Measurements from ENCODE around the gene CD248.

CD248 gene

DNA sequence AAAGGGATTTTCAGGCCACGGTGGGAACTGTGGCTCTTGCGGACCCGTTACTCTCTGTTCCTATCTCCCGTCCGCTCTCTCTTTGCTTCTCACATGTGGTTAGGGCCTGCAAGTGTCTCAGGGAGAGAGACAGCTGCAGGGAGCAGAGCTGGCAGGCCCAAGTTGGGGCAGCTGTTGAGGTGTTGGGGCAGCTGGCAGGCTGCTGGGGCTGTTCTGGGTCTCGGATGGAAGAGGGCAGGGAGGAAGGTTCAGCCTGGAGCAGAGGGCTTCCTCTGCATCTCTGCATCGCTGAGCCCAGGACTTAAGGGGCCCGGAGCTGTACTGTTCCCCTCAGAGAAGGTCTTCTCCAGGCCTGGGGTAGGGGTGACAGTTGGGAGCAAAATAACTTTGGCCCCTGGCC, 41.4 kb downstream of the CD248 start:
- H3K9me3 ChIP-seq (ENCODE audit: control extremely low read depth in 1 of 5, control insufficient read depth in 4 of 5, insufficient read depth in 2 of 5, low read depth in 1 of 5, low read length in 4 of 5): no peaks in the 10 kb centered on the region
- H3K27me3 ChIP-seq (replicated peaks in 2 of 5; ENCODE audit: control insufficient read depth in 4 of 5, insufficient read depth in 5 of 5, low read length in 4 of 5): peaks cover 0 to 18% (median 14%) of the 10 kb centered on the region in 5 experiments
- 100% methylated on average over 2 of the region's 8 CpGs for WGBS (ENCODE audit: insufficient coverage)
- no peak for DNase-seq
- H3K4me1 ChIP-seq (ENCODE audit: control extremely low read depth in 1 of 4, control insufficient read depth in 4 of 4, insufficient read depth in 4 of 4, low read length in 3 of 4): peaks cover 0 to 27% (median 21%) of the 10 kb centered on the region in 4 experiments
- ChIA-PET POLR2A (no interaction called here), CTCF (no interaction called here)
- H3K4me3 ChIP-seq (ENCODE audit: control insufficient read depth in 1 of 7, extremely low read depth in 1 of 7, insufficient read depth in 4 of 7, low read depth in 2 of 7, low read length in 6 of 7): no peak overlapping the region
- H3K36me3 ChIP-seq (ENCODE audit: control insufficient read depth in 4 of 4, insufficient read depth in 4 of 4, low read length in 3 of 4): peaks cover 19 to 52% (median 46%) of the 10 kb centered on the region in 4 experiments
- H3K27ac ChIP-seq (ENCODE audit: insufficient read depth in 1 of 2, low read depth in 1 of 2, low read length in 2 of 2, poor library complexity in 1 of 2, severe bottlenecking in 2 of 2): no peak overlapping the region

- peaks cover 4 to 35% (median 28%) of the 10 kb centered on the region in 4 experiments for H3K4me1 ChIP-seq (ENCODE audit: control extremely low read depth in 1 of 4, control insufficient read depth in 4 of 4, insufficient read depth in 4 of 4, low read length in 3 of 4)
- ChIA-PET CTCF (interaction anchor here (2.0 kb wide), 1 partner anchor 14 kb away, joined by 6 read pairs; no protein-coding TSS in a partner anchor), POLR2A (no interaction called here)
- no peak for DNase-seq
- H3K36me3 ChIP-seq (ENCODE audit: control insufficient read depth in 4 of 4, insufficient read depth in 4 of 4, low read length in 3 of 4): peaks cover 19 to 54% (median 46%) of the 10 kb centered on the region in 4 experiments
- no peak overlapping the region for H3K4me3 ChIP-seq (ENCODE audit: control insufficient read depth in 1 of 7, extremely low read depth in 1 of 7, insufficient read depth in 4 of 7, low read depth in 2 of 7, low read length in 6 of 7)
- WGBS (ENCODE audit: insufficient coverage): 100% methylated on average over 1 of the region's 1 CpG
- peaks cover 0 to 7% (median 5%) of the 10 kb centered on the region in 5 experiments for H3K27me3 ChIP-seq (replicated peaks in 2 of 5; ENCODE audit: control insufficient read depth in 4 of 5, insufficient read depth in 5 of 5, low read length in 4 of 5)
- H3K27ac ChIP-seq (ENCODE audit: insufficient read depth in 1 of 2, low read depth in 1 of 2, low read length in 2 of 2, poor library complexity in 1 of 2, severe bottlenecking in 2 of 2): no peak overlapping the region
- H3K9me3 ChIP-seq (ENCODE audit: control extremely low read depth in 1 of 5, control insufficient read depth in 4 of 5, insufficient read depth in 2 of 5, low read depth in 1 of 5, low read length in 4 of 5): no peaks in the 10 kb centered on the region
Observed at GRCh38 chr11:66274219-66274618, 42.6 kb downstream of the CD248 start.

GRCh38 chr11:66272596-66272995, 44.2 kb downstream of the CD248 start:
- WGBS (ENCODE audit: insufficient coverage): 83% methylated on average over 2 of the region's 2 CpGs

DNA sequence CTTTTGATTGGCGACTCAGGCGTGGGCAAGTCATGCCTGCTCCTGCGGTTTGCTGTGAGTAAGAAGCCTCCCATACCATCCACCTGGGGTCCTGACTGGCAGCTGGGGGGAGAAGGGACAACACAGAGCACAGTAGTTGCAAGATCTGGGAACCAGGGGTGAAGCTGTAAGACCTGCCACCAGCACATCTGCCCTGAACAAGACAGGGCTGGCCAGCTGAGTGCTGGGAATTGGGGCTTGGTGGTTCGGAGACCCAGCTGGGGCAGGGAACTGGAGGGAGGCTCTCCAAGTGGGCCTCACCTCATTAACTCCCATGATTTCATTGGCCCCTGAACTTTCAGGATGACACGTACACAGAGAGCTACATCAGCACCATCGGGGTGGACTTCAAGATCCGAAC, 45.0 kb downstream of the CD248 start:
- Histone ChIP-seq H3K27ac (ENCODE audit: insufficient read depth in 1 of 2, low read depth in 1 of 2, low read length in 2 of 2, poor library complexity in 1 of 2, severe bottlenecking in 2 of 2) (no peak overlapping the region), H3K27me3 (replicated peaks in 2 of 5; ENCODE audit: control insufficient read depth in 4 of 5, insufficient read depth in 5 of 5, low read length in 4 of 5) (peaks cover 0 to 2% (median 0%) of the 10 kb centered on the region in 5 experiments), H3K36me3 (ENCODE audit: control insufficient read depth in 4 of 4, insufficient read depth in 4 of 4, low read length in 3 of 4) (peaks cover 19 to 54% (median 46%) of the 10 kb centered on the region in 4 experiments), H3K9me3 (ENCODE audit: control extremely low read depth in 1 of 5, control insufficient read depth in 4 of 5, insufficient read depth in 2 of 5, low read depth in 1 of 5, low read length in 4 of 5) (no peaks in the 10 kb centered on the region), H3K4me1 (ENCODE audit: control extremely low read depth in 1 of 4, control insufficient read depth in 4 of 4, insufficient read depth in 4 of 4, low read length in 3 of 4) (peaks cover 5 to 35% (median 30%) of the 10 kb centered on the region in 4 experiments), H3K4me3 (ENCODE audit: control insufficient read depth in 1 of 7, extremely low read depth in 1 of 7, insufficient read depth in 4 of 7, low read depth in 2 of 7, low read length in 6 of 7) (no peak overlapping the region)
- ChIA-PET CTCF (interaction anchor here (1.2 to 3.4 kb wide), 3 partner anchors 9 to 16 kb away, joined by 4 to 17 read pairs (median 10); partner anchors contain the start of gene YIF1A), POLR2A (interaction anchor here (0.6 kb wide), 1 partner anchor 114 kb away, joined by 5 read pairs; no protein-coding TSS in a partner anchor)
- 96% methylated on average over 4 of the region's 7 CpGs for WGBS (ENCODE audit: insufficient coverage)
- DNase-seq: no peak

More at GRCh38 chr11:66272596-66272995, 44.2 kb downstream of the CD248 start:
- H3K4me3 ChIP-seq (ENCODE audit: control insufficient read depth in 1 of 7, extremely low read depth in 1 of 7, insufficient read depth in 4 of 7, low read depth in 2 of 7, low read length in 6 of 7): no peak overlapping the region
- H3K9me3 ChIP-seq (ENCODE audit: control extremely low read depth in 1 of 5, control insufficient read depth in 4 of 5, insufficient read depth in 2 of 5, low read depth in 1 of 5, low read length in 4 of 5): no peaks in the 10 kb centered on the region
- H3K4me1 ChIP-seq (ENCODE audit: control extremely low read depth in 1 of 4, control insufficient read depth in 4 of 4, insufficient read depth in 4 of 4, low read length in 3 of 4): peaks cover 5 to 37% (median 33%) of the 10 kb centered on the region in 4 experiments
- ChIA-PET CTCF (interaction anchor here (1.0 to 3.4 kb wide), 4 partner anchors 8 to 15 kb away, joined by 3 to 17 read pairs (median 5); partner anchors contain the start of gene YIF1A), POLR2A (no interaction called here)
- peaks cover 0 to 2% (median 0%) of the 10 kb centered on the region in 5 experiments for H3K27me3 ChIP-seq (replicated peaks in 2 of 5; ENCODE audit: control insufficient read depth in 4 of 5, insufficient read depth in 5 of 5, low read length in 4 of 5)
- no peak overlapping the region for H3K27ac ChIP-seq (ENCODE audit: insufficient read depth in 1 of 2, low read depth in 1 of 2, low read length in 2 of 2, poor library complexity in 1 of 2, severe bottlenecking in 2 of 2)
- no peak for DNase-seq
- H3K36me3 ChIP-seq (ENCODE audit: control insufficient read depth in 4 of 4, insufficient read depth in 4 of 4, low read length in 3 of 4): peaks cover 19 to 54% (median 46%) of the 10 kb centered on the region in 4 experiments

GRCh38 chr11:66268952-66269905, 47.6 kb downstream of the CD248 start:
- POLR2A ChIA-PET: interaction anchor here (0.8 to 1.4 kb wide), 2 partner anchors 10 to 13 kb away, joined by 3 to 6 read pairs; no protein-coding TSS in a partner anchor
- Histone ChIP-seq H3K4me1 (ENCODE audit: control extremely low read depth in 1 of 4, control insufficient read depth in 4 of 4, insufficient read depth in 4 of 4, low read length in 3 of 4) (peaks cover 5 to 29% (median 26%) of the 10 kb centered on the region in 4 experiments), H3K9me3 (ENCODE audit: control extremely low read depth in 1 of 5, control insufficient read depth in 4 of 5, insufficient read depth in 2 of 5, low read depth in 1 of 5, low read length in 4 of 5) (no peaks in the 10 kb centered on the region), H3K27ac (ENCODE audit: insufficient read depth in 1 of 2, low read depth in 1 of 2, low read length in 2 of 2, poor library complexity in 1 of 2, severe bottlenecking in 2 of 2) (peak overlapping the region; percentile 64 to 88), H3K36me3 (ENCODE audit: control insufficient read depth in 4 of 4, insufficient read depth in 4 of 4, low read length in 3 of 4) (peaks cover 14 to 35% (median 29%) of the 10 kb centered on the region in 4 experiments), H3K4me3 (ENCODE audit: control insufficient read depth in 1 of 7, extremely low read depth in 1 of 7, insufficient read depth in 4 of 7, low read depth in 2 of 7, low read length in 6 of 7) (peak overlapping the region; percentile 74 to 96 (median 89)), H3K27me3 (replicated peaks in 2 of 5; ENCODE audit: control insufficient read depth in 4 of 5, insufficient read depth in 5 of 5, low read length in 4 of 5) (no peaks in the 10 kb centered on the region)
- peak in 2 of 3 donors; percentile 53 to 55 for DNase-seq
- WGBS (ENCODE audit: insufficient coverage): 1% methylated on average over 21 of the region's 32 CpGs
- CTCF ChIA-PET: interaction anchor here (1.3 to 5.6 kb wide), 3 partner anchors 8 to 18 kb away, joined by 3 to 36 read pairs (median 17); partner anchors contain the start of gene YIF1A

- Histone ChIP-seq H3K27me3 (replicated peaks in 2 of 5; ENCODE audit: control insufficient read depth in 4 of 5, insufficient read depth in 5 of 5, low read length in 4 of 5) (no peaks in the 10 kb centered on the region), H3K36me3 (ENCODE audit: control insufficient read depth in 4 of 4, insufficient read depth in 4 of 4, low read length in 3 of 4) (peaks cover 11 to 27% (median 24%) of the 10 kb centered on the region in 4 experiments), H3K4me3 (ENCODE audit: control insufficient read depth in 1 of 7, extremely low read depth in 1 of 7, insufficient read depth in 4 of 7, low read depth in 2 of 7, low read length in 6 of 7) (peak within 1 kb of the TSS; percentile 74 to 96 (median 89)), H3K27ac (ENCODE audit: insufficient read depth in 1 of 2, low read depth in 1 of 2, low read length in 2 of 2, poor library complexity in 1 of 2, severe bottlenecking in 2 of 2) (peak within 1 kb of the TSS; percentile 64 to 88), H3K9me3 (ENCODE audit: control extremely low read depth in 1 of 5, control insufficient read depth in 4 of 5, insufficient read depth in 2 of 5, low read depth in 1 of 5, low read length in 4 of 5) (no peaks in the 10 kb centered on the region), H3K4me1 (ENCODE audit: control extremely low read depth in 1 of 4, control insufficient read depth in 4 of 4, insufficient read depth in 4 of 4, low read length in 3 of 4) (peaks cover 5 to 29% (median 26%) of the 10 kb centered on the region in 4 experiments)
- 0% methylated on average over 29 of the region's 64 CpGs for WGBS (ENCODE audit: insufficient coverage)
- DNase-seq: peak; percentile 99
- ChIA-PET CTCF (interaction anchor here (0.7 to 5.6 kb wide), 4 partner anchors 9 to 195 kb away, joined by 3 to 36 read pairs (median 8); partner anchors contain the start of gene YIF1A), POLR2A (interaction anchor here (0.7 to 1.4 kb wide), 4 partner anchors 9 to 149 kb away, joined by 3 to 6 read pairs (median 4); no protein-coding TSS in a partner anchor)
Observed at GRCh38 chr11:66268244-66268951, 48.4 kb downstream of the CD248 start, which contains the start of gene RAB1B. Gene RAB1B (plus strand): TSS chr11:66268639. CDS start chr11:66268680, 41 bp downstream.

All from common myeloid progenitor, CD34-positive (primary cell).